ENCODE results near the gene BTBD7. TPM values are rescaled to one million over a fixed set of nuclear protein-coding genes. Genes with fewer than 3 reads are reported as not detected.
"Not testable (repeated sequence)": the region's sequence is repeated elsewhere in the genome, so short reads cannot be mapped to it uniquely, and the experiment has no call there.

Gene BTBD7
- total RNA-seq, 1 donor from 2014 or later, result 41.1 TPM

DNA sequence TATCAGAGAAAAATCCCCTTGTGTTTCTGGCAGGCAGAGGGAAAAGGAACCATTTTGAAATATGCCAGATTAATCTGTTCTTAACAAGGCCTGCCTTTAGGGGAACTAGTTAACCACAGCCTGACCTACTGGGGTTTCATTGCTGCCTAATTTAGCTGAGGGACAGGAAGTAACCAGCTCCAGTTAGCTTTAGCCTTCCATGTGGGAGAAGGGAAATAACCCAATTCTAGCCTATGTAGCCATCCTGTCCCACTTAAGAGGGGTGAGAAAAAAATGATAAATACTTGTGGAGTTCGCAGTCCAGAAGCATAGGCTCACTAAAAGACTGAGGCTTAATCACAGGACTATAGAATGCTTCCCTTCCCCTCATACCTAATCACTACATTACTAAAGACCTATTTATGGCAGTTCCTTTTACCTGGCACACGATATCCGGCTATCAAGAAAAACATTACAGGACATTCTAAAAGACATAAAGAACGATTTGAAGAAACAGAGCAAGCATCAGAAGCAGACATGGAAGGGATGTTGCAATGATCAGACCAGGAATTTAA, 37.0 kb upstream of the BTBD7 start:
- Mint-ChIP-seq H3K9me3 (ENCODE audit: unreplicated experiment) (peaks cover 3% of the 10 kb centered on the region), H3K4me3 (ENCODE audit: unreplicated experiment) (no peak overlapping the region), H3K4me1 (ENCODE audit: low read depth, unreplicated experiment) (peaks cover 1% of the 10 kb centered on the region), H3K27me3 (ENCODE audit: unreplicated experiment) (no peaks in the 10 kb centered on the region), H3K36me3 (ENCODE audit: unreplicated experiment) (peaks cover 12% of the 10 kb centered on the region), H3K27ac (ENCODE audit: unreplicated experiment) (no peak overlapping the region)
- no peak for DNase-seq
- TF ChIP-seq, protein P1, sequence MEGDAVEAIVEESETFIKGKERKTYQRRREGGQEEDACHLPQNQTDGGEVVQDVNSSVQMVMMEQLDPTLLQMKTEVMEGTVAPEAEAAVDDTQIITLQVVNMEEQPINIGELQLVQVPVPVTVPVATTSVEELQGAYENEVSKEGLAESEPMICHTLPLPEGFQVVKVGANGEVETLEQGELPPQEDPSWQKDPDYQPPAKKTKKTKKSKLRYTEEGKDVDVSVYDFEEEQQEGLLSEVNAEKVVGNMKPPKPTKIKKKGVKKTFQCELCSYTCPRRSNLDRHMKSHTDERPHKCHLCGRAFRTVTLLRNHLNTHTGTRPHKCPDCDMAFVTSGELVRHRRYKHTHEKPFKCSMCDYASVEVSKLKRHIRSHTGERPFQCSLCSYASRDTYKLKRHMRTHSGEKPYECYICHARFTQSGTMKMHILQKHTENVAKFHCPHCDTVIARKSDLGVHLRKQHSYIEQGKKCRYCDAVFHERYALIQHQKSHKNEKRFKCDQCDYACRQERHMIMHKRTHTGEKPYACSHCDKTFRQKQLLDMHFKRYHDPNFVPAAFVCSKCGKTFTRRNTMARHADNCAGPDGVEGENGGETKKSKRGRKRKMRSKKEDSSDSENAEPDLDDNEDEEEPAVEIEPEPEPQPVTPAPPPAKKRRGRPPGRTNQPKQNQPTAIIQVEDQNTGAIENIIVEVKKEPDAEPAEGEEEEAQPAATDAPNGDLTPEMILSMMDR (IDR thresholded peaks at IDR 0.05; ENCODE audit: partially characterized antibody, unreplicated experiment), result no peak

DNA sequence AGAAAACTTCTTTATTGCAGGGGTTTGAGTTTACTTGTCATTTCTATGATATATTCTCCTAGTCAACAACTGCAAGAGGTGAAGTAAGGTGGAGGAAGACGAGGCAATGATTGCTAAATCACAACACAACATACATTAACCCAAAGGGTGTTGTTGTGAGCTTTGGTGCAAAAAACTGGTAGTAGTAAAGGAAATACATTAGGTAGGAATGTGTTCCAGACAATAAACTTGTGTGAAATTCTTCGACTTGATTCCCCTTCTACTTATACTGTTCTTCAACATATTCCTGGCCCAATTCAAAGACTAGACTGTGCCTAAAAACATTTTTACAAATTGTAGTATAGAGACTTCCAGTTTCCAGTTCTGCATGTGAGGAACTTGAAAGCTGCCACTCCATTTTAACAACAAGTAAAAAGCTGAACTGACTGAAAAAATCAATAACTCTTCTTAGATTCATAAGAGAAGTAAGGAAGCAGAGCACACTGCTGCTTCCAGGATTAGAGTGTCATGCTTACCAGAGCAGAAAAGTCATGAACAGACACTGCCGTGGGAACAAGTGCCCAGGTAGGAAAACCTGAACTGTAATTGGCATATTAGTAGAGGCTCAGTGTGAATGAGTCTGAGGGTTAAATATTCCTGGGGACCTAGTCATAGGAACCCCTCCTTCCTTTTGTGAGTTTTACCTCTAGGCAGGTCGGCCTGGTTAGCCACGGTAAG, 36.3 kb upstream of the BTBD7 start:
- peaks cover 1% of the 10 kb centered on the region for H3K4me1 Mint-ChIP-seq (ENCODE audit: low read depth, unreplicated experiment)
- peaks cover 12% of the 10 kb centered on the region for H3K36me3 Mint-ChIP-seq (ENCODE audit: unreplicated experiment)
- no peak overlapping the region for H3K4me3 Mint-ChIP-seq (ENCODE audit: unreplicated experiment)
- H3K27ac Mint-ChIP-seq (ENCODE audit: unreplicated experiment), result no peak overlapping the region
- no peak for DNase-seq
- H3K27me3 Mint-ChIP-seq (ENCODE audit: unreplicated experiment), result no peaks in the 10 kb centered on the region
- H3K9me3 Mint-ChIP-seq (ENCODE audit: unreplicated experiment), result peaks cover 3% of the 10 kb centered on the region
- TF ChIP-seq, protein P1 (IDR thresholded peaks at IDR 0.05; ENCODE audit: partially characterized antibody, unreplicated experiment), result no peak

DNA sequence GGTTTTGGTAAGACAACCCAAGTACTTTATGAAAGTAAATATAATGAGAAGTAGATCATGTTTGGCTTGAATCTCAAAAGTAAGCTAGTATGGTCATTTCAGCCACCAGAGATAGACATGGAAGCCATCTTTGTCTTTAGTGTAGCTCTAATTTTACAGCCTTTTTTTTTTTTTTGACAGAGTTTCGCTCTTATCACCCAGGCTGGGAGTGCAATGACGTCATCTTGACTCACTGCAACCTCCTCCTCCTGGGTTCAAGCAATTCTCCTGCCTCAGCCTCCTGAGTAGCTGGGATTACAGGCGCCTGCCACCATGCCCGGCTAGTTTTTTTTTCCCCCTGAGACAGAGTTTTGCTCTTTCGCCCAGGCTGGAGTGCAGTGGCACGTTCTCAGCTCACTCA, 22.0 kb upstream of the BTBD7 start:
- H3K4me1 Mint-ChIP-seq (ENCODE audit: low read depth, unreplicated experiment); H3K4me3 Mint-ChIP-seq (ENCODE audit: unreplicated experiment); H3K27ac Mint-ChIP-seq (ENCODE audit: unreplicated experiment); DNase-seq; H3K9me3 Mint-ChIP-seq (ENCODE audit: unreplicated experiment); H3K36me3 Mint-ChIP-seq (ENCODE audit: unreplicated experiment); H3K27me3 Mint-ChIP-seq (ENCODE audit: unreplicated experiment): not testable (repeated sequence)

DNA sequence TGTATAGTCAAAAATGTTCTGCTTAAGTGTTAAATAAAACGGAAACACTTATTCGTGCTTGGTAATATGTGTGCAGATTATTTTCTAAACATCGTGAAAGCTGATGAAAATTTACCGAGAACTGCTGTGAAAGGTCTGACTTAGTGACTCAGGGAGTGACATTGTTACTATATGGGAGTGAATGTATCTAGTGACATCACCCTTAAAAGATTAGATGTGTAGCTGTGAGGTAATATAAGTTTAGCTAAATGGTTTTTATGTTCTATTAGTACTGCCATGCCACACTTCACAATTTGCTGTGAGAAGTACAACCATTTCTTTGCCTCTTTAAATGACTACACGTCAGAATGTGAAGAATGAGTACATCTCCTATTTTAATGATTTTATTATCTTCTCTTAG, 15.5 kb upstream of the BTBD7 start:
- Mint-ChIP-seq H3K4me3 (ENCODE audit: unreplicated experiment) (no peak overlapping the region), H3K9me3 (ENCODE audit: unreplicated experiment) (no peaks in the 10 kb centered on the region), H3K4me1 (ENCODE audit: low read depth, unreplicated experiment) (no peaks in the 10 kb centered on the region), H3K27me3 (ENCODE audit: unreplicated experiment) (no peaks in the 10 kb centered on the region), H3K27ac (ENCODE audit: unreplicated experiment) (no peak overlapping the region), H3K36me3 (ENCODE audit: unreplicated experiment) (no peaks in the 10 kb centered on the region)
- no peak for DNase-seq
- TF ChIP-seq, protein P1 (IDR thresholded peaks at IDR 0.05; ENCODE audit: partially characterized antibody, unreplicated experiment), result no peak

DNA sequence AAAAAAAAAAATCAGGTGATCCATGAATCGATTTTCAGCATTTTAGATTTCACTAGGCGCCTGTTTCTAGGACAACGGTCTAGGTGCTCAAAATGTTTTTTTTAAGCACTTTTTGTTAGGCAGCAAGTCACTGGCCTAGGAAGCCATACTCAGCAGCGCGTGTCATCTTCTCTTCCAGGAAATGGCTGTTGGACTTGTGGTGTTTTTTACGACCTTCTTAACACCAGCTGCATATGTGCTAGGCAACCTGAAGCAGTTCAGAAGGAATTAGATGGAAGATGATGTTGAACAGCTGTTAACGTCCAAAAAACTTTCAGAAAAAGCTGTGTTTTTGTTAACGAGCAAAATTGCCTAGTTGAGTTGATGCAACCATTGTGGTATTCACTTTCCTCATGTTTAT, 15.0 kb upstream of the BTBD7 start:
- Mint-ChIP-seq H3K9me3 (ENCODE audit: unreplicated experiment) (no peaks in the 10 kb centered on the region), H3K27ac (ENCODE audit: unreplicated experiment) (no peak overlapping the region), H3K4me1 (ENCODE audit: low read depth, unreplicated experiment) (no peaks in the 10 kb centered on the region), H3K4me3 (ENCODE audit: unreplicated experiment) (no peak overlapping the region), H3K36me3 (ENCODE audit: unreplicated experiment) (peaks cover 1% of the 10 kb centered on the region), H3K27me3 (ENCODE audit: unreplicated experiment) (no peaks in the 10 kb centered on the region)
- TF ChIP-seq, protein P1 (IDR thresholded peaks at IDR 0.05; ENCODE audit: partially characterized antibody, unreplicated experiment), result no peak
- DNase-seq, result no peak

Measured in glutamatergic neuron (in vitro differentiated cells).